HL-60 (cell line): ENCODE data around the gene ANGPTL2.

Experiments used
- CTCF ChIP-seq: IDR thresholded peaks from one replicate; pipeline ENCODE4 v1.5.1; 2011; ENCODE audit warnings: low read length, control low read depth, inconsistent platforms; ENCODE audit not compliant: insufficient read depth
- REST ChIP-seq: IDR thresholded peaks from 2 replicates; pipeline ENCODE4 v1.6.1; 2012; ENCODE audit warnings: low read depth; ENCODE audit not compliant: insufficient replicate concordance

- no peak for TF ChIP-seq REST
- TF ChIP-seq CTCF: no peak
These were observed 16.0 kb upstream of the ANGPTL2 start for GRCh38 chr9:127138444-127138843.
